Measurements from ENCODE around the gene MRPS6.

The MRPS6 gene

DNA sequence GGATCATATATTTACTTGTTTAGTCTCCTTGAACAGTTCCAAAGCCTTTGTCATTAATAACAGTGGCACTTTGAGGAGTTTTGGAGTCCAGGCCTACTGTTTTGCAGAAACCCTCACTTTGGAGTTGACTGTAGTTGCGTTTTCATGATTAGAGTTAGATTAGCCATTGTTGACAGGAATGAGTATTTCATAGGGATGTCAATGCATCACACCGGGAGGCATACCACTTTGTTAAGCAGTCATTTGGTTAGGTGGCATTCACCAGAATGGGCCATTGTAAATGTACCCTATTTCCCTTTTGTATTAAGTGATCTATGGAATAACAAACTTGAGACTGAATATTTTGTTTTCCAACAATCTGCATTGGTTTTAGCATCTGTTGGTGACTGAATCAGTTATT, 11.8 kb downstream of the MRPS6 start:
- Histone ChIP-seq H3K79me2 (ENCODE audit: control insufficient read depth, low read length) (peaks cover 100% of the 10 kb centered on the region), H3K36me3 (ENCODE audit: control insufficient read depth, low read length) (peaks cover 61% of the 10 kb centered on the region), H3K9me2 (replicated peaks; ENCODE audit: control insufficient read depth, low read length) (no peaks in the 10 kb centered on the region), H3K4me1 (ENCODE audit: control insufficient read depth, low read length) (no peaks in the 10 kb centered on the region), H4K20me1 (ENCODE audit: control insufficient read depth, insufficient read depth, low read depth, low read length) (no peaks in the 10 kb centered on the region), H3K27ac (ENCODE audit: low read depth, low read length) (no peak overlapping the region), H3K4me2 (ENCODE audit: low read length) (no peak overlapping the region), H3K9me3 (ENCODE audit: control insufficient read depth, insufficient read depth, low read length) (no peaks in the 10 kb centered on the region), H3K27me3 (ENCODE audit: control insufficient read depth, low read length) (no peaks in the 10 kb centered on the region), H3K4me3 (ENCODE audit: low read length) (no peak overlapping the region), H3F3A (ENCODE audit: control insufficient read depth, insufficient read depth) (no peaks in the 10 kb centered on the region)
- no peak for TF ChIP-seq EZH2phosphoT487 (IDR thresholded peaks at IDR 0.05; ENCODE audit: borderline replicate concordance, low read length)
- TF ChIP-seq CTCF (IDR thresholded peaks at IDR 0.05; ENCODE audit: low read depth, low read length, poor library complexity, severe bottlenecking): no peak

GRCh38 chr21:34086887-34087306, 13.5 kb downstream of the MRPS6 start:
- Histone ChIP-seq H4K20me1 (ENCODE audit: control insufficient read depth, insufficient read depth, low read depth, low read length) (0 out of 2 replicates have a peak, but pooled peaks cover 5% of the 10 kb centered on the region), H3K79me2 (ENCODE audit: control insufficient read depth, low read length) (peaks cover 99% of the 10 kb centered on the region), H3K9me3 (ENCODE audit: control insufficient read depth, insufficient read depth, low read length) (no peaks in the 10 kb centered on the region), H3K36me3 (ENCODE audit: control insufficient read depth, low read length) (peaks cover 50% of the 10 kb centered on the region), H3K27me3 (ENCODE audit: control insufficient read depth, low read length) (no peaks in the 10 kb centered on the region), H3F3A (ENCODE audit: control insufficient read depth, insufficient read depth) (no peaks in the 10 kb centered on the region), H3K4me3 (ENCODE audit: low read length) (no peak overlapping the region), H3K4me2 (ENCODE audit: low read length) (no peak overlapping the region), H3K4me1 (ENCODE audit: control insufficient read depth, low read length) (peaks cover 3% of the 10 kb centered on the region; the same call in 1 of the 2 replicates), H3K27ac (ENCODE audit: low read depth, low read length) (no peak overlapping the region), H3K9me2 (replicated peaks; ENCODE audit: control insufficient read depth, low read length) (no peaks in the 10 kb centered on the region)
- TF ChIP-seq CTCF (IDR thresholded peaks at IDR 0.05; ENCODE audit: low read depth, low read length, poor library complexity, severe bottlenecking) (no peak), EZH2phosphoT487 (IDR thresholded peaks at IDR 0.05; ENCODE audit: borderline replicate concordance, low read length) (no peak)

GRCh38 chr21:34088752-34089151, 15.4 kb downstream of the MRPS6 start:
- Histone ChIP-seq H3K27ac (ENCODE audit: low read depth, low read length) (no peak overlapping the region), H3F3A (ENCODE audit: control insufficient read depth, insufficient read depth) (no peaks in the 10 kb centered on the region), H3K4me1 (ENCODE audit: control insufficient read depth, low read length) (peaks cover 9% of the 10 kb centered on the region), H3K9me3 (ENCODE audit: control insufficient read depth, insufficient read depth, low read length) (no peaks in the 10 kb centered on the region), H3K79me2 (ENCODE audit: control insufficient read depth, low read length) (peaks cover 98% of the 10 kb centered on the region), H3K4me3 (ENCODE audit: low read length) (no peak overlapping the region), H3K4me2 (ENCODE audit: low read length) (no peak overlapping the region), H3K27me3 (ENCODE audit: control insufficient read depth, low read length) (no peaks in the 10 kb centered on the region), H4K20me1 (ENCODE audit: control insufficient read depth, insufficient read depth, low read depth, low read length) (0 out of 2 replicates have a peak, but pooled peaks cover 5% of the 10 kb centered on the region), H3K36me3 (ENCODE audit: control insufficient read depth, low read length) (peaks cover 43% of the 10 kb centered on the region), H3K9me2 (replicated peaks; ENCODE audit: control insufficient read depth, low read length) (no peaks in the 10 kb centered on the region)
- TF ChIP-seq CTCF (IDR thresholded peaks at IDR 0.05; ENCODE audit: low read depth, low read length, poor library complexity, severe bottlenecking): no peak
- TF ChIP-seq EZH2phosphoT487 (IDR thresholded peaks at IDR 0.05; ENCODE audit: borderline replicate concordance, low read length): no peak
